ENCODE data around the gene AXIN1.

GRCh38 chr16:397135-397661 is 44.7 kb upstream of the AXIN1 start, which contains the start of gene NME4:
- TF ChIP-seq MAX (IDR thresholded peaks at IDR 0.05) (no peak), FOSL2 (IDR thresholded peaks at IDR 0.05) (no peak), FOSL2 (CRISPR knock-in tag; IDR thresholded peaks at IDR 0.05) (no peak), ZFP36 (IDR thresholded peaks at IDR 0.05; ENCODE audit: borderline replicate concordance, partially characterized antibody) (no peak), HDAC2 (IDR thresholded peaks at IDR 0.05) (no peak)
- TF ChIP-seq, protein P1, sequence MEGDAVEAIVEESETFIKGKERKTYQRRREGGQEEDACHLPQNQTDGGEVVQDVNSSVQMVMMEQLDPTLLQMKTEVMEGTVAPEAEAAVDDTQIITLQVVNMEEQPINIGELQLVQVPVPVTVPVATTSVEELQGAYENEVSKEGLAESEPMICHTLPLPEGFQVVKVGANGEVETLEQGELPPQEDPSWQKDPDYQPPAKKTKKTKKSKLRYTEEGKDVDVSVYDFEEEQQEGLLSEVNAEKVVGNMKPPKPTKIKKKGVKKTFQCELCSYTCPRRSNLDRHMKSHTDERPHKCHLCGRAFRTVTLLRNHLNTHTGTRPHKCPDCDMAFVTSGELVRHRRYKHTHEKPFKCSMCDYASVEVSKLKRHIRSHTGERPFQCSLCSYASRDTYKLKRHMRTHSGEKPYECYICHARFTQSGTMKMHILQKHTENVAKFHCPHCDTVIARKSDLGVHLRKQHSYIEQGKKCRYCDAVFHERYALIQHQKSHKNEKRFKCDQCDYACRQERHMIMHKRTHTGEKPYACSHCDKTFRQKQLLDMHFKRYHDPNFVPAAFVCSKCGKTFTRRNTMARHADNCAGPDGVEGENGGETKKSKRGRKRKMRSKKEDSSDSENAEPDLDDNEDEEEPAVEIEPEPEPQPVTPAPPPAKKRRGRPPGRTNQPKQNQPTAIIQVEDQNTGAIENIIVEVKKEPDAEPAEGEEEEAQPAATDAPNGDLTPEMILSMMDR (IDR thresholded peaks at IDR 0.05) = no peak
- TF ChIP-seq, protein P2, sequence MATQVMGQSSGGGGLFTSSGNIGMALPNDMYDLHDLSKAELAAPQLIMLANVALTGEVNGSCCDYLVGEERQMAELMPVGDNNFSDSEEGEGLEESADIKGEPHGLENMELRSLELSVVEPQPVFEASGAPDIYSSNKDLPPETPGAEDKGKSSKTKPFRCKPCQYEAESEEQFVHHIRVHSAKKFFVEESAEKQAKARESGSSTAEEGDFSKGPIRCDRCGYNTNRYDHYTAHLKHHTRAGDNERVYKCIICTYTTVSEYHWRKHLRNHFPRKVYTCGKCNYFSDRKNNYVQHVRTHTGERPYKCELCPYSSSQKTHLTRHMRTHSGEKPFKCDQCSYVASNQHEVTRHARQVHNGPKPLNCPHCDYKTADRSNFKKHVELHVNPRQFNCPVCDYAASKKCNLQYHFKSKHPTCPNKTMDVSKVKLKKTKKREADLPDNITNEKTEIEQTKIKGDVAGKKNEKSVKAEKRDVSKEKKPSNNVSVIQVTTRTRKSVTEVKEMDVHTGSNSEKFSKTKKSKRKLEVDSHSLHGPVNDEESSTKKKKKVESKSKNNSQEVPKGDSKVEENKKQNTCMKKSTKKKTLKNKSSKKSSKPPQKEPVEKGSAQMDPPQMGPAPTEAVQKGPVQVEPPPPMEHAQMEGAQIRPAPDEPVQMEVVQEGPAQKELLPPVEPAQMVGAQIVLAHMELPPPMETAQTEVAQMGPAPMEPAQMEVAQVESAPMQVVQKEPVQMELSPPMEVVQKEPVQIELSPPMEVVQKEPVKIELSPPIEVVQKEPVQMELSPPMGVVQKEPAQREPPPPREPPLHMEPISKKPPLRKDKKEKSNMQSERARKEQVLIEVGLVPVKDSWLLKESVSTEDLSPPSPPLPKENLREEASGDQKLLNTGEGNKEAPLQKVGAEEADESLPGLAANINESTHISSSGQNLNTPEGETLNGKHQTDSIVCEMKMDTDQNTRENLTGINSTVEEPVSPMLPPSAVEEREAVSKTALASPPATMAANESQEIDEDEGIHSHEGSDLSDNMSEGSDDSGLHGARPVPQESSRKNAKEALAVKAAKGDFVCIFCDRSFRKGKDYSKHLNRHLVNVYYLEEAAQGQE (IDR thresholded peaks at IDR 0.05) = no peak
- TF ChIP-seq, protein P3, sequence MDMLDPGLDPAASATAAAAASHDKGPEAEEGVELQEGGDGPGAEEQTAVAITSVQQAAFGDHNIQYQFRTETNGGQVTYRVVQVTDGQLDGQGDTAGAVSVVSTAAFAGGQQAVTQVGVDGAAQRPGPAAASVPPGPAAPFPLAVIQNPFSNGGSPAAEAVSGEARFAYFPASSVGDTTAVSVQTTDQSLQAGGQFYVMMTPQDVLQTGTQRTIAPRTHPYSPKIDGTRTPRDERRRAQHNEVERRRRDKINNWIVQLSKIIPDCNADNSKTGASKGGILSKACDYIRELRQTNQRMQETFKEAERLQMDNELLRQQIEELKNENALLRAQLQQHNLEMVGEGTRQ (IDR thresholded peaks at IDR 0.05) = no peak
